NCI-H748 treated with DMSO at 0.1 percent for 48 hours (cell line): ENCODE measurements around the gene RRP15.
A peak's percentile ranks its signal among the peaks of the same experiment; 100 is the strongest.

ENCODE experiments used
- DNase-seq: peaks from one replicate; lab custom pipeline; 2025; lab: John Stamatoyannopoulos, UW

RRP15 gene

GRCh38 chr1:218284917-218285635 lies at the start of gene RRP15:
RRP15 (plus strand) TSS chr1:218285293; CDS start chr1:218285317, 24 bp downstream.
- peak; percentile 53 for DNase-seq

- DNase-seq = no peak
Observed at GRCh38 chr1:218242171-218242570, 42.9 kb upstream of the RRP15 start.

- no peak for DNase-seq
Observed at GRCh38 chr1:218247339-218247738, 37.8 kb upstream of the RRP15 start.

- DNase-seq = peak; percentile 73
Observed at GRCh38 chr1:218249338-218250140, 35.6 kb upstream of the RRP15 start.

GRCh38 chr1:218250492-218250891 lies 34.6 kb upstream of the RRP15 start:
- DNase-seq = no peak

GRCh38 chr1:218254296-218254946 lies 30.7 kb upstream of the RRP15 start:
- no peak for DNase-seq

GRCh38 chr1:218255090-218255489 lies 30.0 kb upstream of the RRP15 start:
- no peak for DNase-seq

- no peak for DNase-seq
Observed at GRCh38 chr1:218257371-218257770, 27.7 kb upstream of the RRP15 start.

GRCh38 chr1:218257971-218258370 lies 27.1 kb upstream of the RRP15 start:
- no peak for DNase-seq

- DNase-seq = no peak
Observed at GRCh38 chr1:218259339-218259738, 25.8 kb upstream of the RRP15 start.

GRCh38 chr1:218259800-218260199 lies 25.3 kb upstream of the RRP15 start:
- DNase-seq = no peak

GRCh38 chr1:218262259-218262658 lies 22.8 kb upstream of the RRP15 start:
- no peak for DNase-seq

- no peak for DNase-seq
Observed at GRCh38 chr1:218266356-218266755, 18.7 kb upstream of the RRP15 start.

GRCh38 chr1:218272366-218272765 lies 12.7 kb upstream of the RRP15 start:
- DNase-seq = no peak

- DNase-seq = peak; percentile 65
Observed at GRCh38 chr1:218273762-218274479, 11.2 kb upstream of the RRP15 start.

- DNase-seq = no peak
Observed at GRCh38 chr1:218274511-218274910, 10.6 kb upstream of the RRP15 start.

GRCh38 chr1:218275823-218276222 lies 9.3 kb upstream of the RRP15 start:
- DNase-seq = no peak

GRCh38 chr1:218281285-218281684 lies 3.8 kb upstream of the RRP15 start:
- no peak for DNase-seq

- no peak for DNase-seq
Observed at GRCh38 chr1:218284377-218284916, 646 bp upstream of the RRP15 start.

- DNase-seq = no peak
Observed at GRCh38 chr1:218292515-218292914, 7.4 kb downstream of the RRP15 start.

GRCh38 chr1:218294546-218294945 lies 9.5 kb downstream of the RRP15 start:
- no peak for DNase-seq

- DNase-seq = no peak
Observed at GRCh38 chr1:218296162-218296561, 11.1 kb downstream of the RRP15 start.
